ENCODE results near the gene PPP1R15B.

The PPP1R15B gene

GRCh38 chr1:204363335-204364114 is 48.1 kb downstream of the PPP1R15B start:
- DNase-seq = peak; percentile 54 to 75

- no peak for DNase-seq
Measured at GRCh38 chr1:204362984-204363334, 48.7 kb downstream of the PPP1R15B start.

DNA sequence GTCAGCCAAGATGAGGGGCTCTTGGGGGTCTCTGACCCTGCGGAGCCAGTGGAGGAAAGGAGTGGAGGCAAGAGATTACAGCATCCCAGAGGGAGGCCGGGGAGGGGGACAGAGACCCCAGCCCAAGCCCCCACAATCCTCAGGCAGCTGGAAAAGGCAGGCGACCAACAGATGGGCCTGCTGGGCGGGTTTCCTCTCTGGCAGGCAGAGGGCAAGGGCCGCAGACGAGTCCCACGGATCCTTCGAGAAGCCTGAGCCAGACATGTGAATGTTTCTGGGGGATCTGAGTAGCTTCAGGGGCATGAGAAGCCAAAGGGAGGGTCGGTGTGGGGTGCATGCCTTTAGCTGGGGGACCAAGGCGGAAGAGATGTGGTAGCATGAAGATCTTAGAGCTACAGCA is 49.8 kb downstream of the PPP1R15B start:
- no peak for DNase-seq

- no peak for DNase-seq
Measured at GRCh38 chr1:204361341-204361771, 50.3 kb downstream of the PPP1R15B start.

GRCh38 chr1:204360314-204360713 is 51.3 kb downstream of the PPP1R15B start:
- no peak for DNase-seq

GRCh38 chr1:204359474-204360255 is 52.0 kb downstream of the PPP1R15B start, which contains the start of gene PLEKHA6:
Gene PLEKHA6, minus strand, starts transcription at chr1:204359929. Its CDS starts 86,202 bp downstream, at chr1:204273727.
- no peak for DNase-seq

DNA sequence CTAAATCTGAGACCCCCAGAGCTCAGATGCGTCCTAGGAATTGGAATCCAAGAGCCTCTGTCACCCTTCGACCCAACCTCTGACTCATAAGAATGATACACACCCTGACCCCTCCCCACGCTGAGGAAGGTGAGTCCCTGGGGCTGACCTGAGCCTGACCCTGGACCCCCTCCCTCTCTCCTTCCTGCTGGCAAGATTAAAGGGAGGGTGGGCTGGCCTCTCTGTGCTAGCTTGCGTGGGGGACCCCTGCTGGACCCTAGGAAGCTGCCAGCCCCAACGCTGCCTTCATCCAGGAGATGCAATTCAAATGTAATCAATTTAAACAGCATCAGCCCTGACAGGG is 52.5 kb downstream of the PPP1R15B start:
- DNase-seq = no peak

DNA sequence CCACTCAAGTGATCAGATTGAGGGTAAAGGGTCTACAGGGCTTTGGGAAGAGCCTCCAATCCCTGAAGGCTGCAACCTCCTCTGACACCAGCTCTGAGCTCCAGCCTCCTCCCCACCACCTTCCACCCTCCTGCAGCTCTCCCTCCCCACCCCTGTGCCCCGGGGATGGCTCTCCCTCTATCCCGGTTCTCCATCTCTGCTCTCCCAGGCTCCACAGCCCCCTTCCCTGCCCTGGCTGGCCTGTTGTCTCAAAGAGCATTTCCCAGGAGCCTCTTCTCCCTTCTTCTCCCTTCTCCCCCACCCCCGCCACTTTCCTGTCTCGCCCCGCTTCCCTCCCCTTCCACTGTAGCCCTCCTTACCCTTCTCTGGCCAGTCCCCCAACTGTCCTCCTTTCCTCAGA is 53.0 kb downstream of the PPP1R15B start:
- DNase-seq = no peak

GRCh38 chr1:204357551-204358490 is 53.8 kb downstream of the PPP1R15B start:
- no peak for DNase-seq

GRCh38 chr1:204356997-204357396 is 54.6 kb downstream of the PPP1R15B start:
- DNase-seq = no peak

DNA sequence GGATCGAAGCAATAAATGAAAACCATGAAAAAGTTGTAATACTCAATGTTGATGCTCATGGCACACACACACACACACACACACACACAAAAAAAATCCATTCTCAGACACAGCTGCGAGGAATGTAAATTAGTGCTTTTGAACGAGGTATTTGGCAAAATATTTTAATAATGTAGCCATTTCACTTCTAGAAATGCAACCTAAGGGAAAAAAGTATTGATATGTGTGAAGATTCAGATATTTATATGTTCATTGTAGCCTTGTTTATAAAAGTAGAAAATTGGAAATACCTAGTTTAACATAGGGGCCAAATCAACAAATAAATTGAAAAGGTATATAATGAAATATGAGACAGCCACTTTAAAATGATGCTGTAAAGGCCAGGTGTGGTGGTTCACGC is 55.7 kb downstream of the PPP1R15B start:
- DNase-seq = no peak

GRCh38 chr1:204354579-204354978 is 57.0 kb downstream of the PPP1R15B start:
- no peak for DNase-seq
